Measurements from ENCODE around the gene GRIN1.

GRIN1 gene

DNA sequence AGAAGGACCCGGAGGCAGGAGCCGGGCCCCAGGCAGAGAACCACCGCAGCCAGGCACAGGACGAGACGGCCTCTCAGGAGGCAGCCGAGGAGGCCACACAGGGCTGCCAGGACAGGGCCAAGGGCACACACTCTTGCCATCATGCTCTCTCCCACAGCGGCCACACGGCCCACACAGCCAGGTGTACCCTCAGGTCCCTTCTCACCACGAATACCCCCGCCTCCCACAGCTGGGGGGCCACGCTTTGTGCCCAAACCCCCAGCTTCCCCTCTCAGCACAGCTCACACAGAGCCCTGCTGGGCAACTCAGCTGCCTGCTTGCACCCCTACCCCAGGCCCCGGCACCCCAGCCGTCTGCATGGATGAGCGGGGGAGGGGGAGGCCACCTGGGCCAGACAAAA lies 54.8 kb downstream of the GRIN1 start:
- DNase-seq (ENCODE audit: low read depth in 2 of 2): no peak

DNA sequence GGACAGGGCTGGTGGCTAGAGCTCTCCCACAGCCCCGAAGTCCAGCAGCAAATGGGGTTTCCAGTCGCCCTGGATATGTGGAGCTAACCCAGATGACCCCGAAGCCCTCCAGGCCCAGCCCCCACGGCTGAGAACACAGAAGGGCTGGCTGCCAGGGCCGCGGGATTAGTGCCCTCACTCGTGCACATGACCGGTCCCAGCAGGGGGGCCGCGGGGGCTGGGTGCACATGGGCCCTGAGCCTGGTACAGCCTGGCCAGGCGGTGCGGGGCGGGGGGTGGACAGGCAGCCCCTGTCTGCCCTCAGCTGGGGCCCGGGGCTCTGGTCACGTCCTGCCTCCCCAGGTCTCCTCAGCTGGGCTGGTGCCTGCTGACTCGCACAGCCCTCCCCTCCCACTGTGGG lies 55.4 kb downstream of the GRIN1 start:
- no peak for DNase-seq (ENCODE audit: low read depth in 2 of 2)

DNA sequence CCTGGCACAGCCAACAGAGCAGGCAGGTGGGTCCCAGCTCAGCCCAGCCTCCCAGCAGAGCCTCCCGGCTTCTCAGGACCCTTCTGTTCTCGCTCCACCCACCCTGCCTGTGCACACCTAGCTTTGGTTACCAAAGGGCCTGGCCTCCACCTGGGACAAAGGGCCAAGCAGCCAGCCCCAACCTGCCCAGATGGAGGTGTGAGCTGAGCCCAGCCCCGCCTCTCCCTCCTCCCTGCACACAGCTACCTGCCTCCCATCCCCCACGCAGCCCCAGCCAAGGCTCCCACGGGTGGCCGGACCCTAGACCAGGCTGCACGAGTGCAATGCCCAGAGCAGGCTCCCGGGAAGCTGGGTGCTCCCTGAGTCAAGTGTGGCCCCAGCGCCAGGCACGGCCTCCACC lies 56.0 kb downstream of the GRIN1 start:
- no peak for DNase-seq (ENCODE audit: low read depth in 2 of 2)

DNA sequence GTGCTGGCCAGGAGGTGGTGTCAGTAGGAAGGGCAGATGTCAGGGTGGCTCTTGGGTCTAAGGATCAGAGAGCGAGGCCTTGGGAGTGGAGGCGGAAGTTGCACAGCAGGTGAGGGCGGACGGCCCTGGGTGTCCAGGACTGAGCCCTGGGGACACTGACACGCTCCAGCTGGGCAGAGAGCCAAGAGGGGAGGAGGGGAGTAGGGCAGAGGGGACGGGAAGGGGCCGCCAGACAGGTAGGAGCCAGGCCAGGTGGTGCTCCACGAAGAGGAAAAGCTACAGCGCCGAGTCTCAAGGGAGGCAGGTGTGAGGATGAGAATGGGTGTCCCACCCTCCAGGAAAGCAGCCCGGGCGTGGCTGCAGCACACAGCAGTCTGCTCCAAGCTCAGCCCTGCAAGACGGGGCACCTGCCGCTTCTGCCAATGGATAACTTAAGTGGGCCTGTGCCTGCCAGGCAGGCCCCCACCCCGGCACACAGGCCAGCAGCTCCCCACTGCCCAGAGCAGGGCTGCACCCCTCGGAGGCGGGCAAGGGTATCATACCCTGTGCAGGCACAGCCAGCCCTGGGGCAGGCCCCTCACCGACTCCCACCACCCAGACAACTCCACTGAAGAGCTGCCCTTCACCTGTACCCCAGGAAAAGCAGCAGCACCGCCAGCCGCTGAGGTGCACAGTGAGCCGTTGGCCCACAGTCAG lies 56.7 kb downstream of the GRIN1 start:
- no peak for DNase-seq (ENCODE audit: low read depth in 2 of 2)

DNA sequence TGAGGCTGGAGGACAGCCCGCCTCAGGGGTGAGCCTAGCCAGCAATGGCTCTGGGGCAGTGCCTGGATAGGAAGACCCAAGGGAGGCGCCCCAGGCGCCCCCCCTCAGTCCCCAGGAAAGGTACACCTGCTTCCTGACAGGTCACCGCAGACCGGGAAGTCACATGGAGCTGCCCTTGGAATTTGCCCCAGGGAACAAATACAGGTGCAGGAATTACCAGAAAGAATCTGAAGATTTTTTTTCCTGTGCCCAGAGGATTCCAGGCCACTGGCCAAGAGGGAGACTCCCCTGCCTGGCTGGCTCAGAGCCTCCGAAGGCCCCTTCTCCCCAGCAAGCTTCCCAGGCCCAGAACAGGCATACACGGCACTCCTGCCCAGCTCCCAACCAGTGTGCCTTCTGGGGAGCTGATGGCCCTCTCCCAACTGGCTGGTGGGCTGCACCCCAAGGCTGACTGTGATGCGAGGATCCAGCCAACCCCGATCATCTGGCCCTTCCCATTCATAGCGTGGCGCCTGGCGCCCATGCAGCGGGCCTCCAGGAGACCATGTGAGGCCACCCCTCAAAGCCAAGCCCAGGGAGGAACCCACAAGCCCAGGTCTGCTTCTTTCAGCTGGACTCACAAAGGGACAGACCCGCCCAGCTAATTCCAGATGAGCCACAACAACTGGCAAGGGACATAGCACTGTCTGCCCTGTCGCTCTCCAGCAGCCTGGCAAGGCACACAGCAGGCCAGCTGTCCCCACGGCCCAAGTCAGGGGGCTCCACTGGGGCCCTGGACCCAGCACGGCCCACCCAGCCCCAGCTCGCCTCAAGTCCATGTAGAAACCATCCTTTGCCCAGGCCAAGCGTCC lies 59.3 kb downstream of the GRIN1 start:
- DNase-seq (ENCODE audit: low read depth in 2 of 2): no peak

DNA sequence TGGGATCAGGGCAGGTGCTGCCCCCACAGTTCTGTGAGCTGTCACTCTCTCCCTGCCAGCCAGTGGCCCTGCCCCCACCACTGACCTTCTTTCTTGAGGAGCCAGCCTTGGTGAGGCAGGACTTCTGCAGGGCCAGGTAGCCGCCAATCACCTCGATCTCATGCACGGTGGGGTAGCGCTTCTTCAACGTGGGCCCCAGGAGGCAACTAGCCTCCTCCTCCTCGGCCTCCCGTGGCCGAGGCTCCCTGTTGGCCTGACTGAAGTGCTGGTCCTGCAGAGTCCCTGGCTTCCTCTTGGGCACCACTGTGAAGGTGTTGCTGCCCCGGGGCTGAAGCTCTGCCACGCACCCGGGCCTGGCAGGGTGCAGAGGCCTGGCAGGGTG lies 59.9 kb downstream of the GRIN1 start:
- no peak for DNase-seq (ENCODE audit: low read depth in 2 of 2)

DNA sequence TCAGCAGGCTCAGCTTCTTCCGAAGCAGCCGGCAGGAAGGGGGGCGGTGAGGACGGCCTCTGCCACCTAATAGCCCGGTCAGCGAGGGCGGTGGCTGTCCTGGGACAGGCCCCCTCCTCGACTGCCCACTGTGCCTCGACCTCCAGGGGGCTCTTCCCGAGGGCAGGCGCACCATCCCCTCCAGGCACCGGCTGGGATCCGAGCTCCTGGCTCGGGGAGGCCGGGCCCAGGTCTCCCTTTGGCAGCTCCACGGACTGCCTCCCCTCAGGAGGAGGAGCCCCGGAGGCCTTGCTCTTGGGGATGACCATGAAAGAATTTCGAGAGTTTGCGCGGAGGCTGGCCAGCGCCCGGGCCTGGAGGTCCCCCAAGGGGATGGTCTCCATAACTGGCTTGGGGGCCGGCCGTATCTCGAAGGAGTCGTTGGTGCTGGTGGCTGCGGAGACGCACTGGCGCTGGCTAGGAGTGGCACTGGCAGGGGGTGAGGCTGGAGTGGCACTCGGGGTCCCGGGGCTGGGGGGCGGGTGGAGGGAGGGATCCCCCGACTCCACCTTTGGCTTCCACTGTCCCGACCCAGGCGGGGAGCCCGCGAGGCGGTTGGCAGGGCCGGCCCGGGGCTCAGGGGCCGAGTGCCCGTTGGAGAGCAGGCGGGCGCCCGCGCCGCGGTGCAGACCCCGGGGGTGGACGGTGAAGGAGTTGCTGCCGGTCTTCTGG lies 60.6 kb downstream of the GRIN1 start:
- DNase-seq (ENCODE audit: low read depth in 2 of 2): no peak

DNA sequence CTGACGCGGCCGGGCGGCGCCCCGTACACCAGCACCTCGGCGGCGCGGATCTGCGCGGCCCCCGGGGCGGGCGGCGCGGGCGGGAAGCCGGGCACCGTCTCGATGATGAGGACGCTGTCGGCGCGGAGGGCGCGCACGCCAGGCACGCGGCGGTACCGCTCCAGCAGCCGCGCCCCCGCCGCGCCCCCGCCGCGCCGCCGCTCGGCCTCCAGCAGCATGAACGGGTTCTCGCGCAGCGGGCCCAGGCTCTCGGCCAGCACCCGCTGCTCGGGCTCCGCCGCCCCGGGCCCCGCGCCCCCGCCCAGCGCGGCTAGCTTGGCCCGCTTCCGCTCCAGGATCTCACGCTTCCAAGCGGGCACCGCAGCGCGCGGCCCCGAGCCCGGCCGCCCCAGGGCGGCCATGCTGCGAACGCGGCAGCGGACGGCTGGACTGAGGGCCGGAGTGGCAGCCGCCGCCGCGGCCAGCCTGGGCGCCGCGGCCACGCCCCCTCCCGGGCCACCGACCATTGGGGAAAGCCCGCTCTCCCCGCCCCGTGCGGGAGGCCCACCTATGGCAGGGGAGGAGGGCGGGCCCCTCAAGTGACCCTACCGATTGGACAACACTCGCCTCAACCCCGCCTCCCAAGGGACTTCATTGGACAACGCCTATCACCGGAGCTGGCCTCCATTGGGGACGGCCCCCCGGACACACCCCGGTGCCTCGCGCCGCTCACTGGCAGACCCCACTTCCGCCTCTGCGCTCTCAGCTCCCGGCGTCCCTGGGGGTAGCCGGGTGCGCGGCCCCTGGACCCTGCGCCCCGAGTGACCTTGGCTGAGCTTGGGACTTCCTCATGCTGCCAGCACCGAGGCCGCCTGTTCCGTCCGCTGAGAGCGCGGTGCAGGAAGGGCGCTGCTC lies 61.6 kb downstream of the GRIN1 start, which contains the start of gene TPRN:
TPRN (minus strand) TSS at position 431 of the 894 bp plus-strand sequence; CDS start at position 401, 30 bp downstream.
- DNase-seq (ENCODE audit: low read depth in 2 of 2): peak; percentile 99

DNA sequence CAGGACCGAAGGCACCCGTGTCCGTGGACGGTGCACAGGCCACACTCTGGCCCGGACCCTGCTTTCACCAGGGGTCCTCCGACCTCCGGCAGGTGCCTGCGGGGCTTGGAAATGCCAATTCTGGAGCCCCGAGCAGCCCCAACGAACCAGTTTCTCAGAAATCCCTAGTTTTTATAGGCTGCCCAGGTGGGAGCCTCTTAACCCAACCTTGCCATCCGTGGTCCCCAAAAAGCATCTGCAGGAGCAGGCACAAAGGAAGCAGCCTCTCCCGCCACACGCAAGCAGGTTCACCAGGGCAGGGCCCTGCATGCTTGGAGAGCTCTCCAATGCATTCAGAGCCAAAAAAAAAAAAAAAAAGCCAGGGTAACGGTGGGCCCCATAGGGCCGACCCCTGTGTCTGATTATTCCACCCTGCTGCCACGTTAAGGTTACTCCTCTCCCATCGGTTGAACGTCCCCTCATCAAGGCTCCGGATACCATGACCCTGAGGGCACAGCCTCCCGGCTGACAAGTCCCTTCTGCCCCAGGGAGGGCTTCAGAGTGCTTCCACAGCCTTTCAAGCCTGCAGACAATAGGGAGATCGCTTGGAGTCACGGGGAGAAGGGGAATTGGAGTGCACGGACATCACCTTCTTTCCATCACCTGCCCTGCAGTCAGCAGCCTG lies 62.4 kb downstream of the GRIN1 start:
- DNase-seq (ENCODE audit: low read depth in 2 of 2): no peak

DNA sequence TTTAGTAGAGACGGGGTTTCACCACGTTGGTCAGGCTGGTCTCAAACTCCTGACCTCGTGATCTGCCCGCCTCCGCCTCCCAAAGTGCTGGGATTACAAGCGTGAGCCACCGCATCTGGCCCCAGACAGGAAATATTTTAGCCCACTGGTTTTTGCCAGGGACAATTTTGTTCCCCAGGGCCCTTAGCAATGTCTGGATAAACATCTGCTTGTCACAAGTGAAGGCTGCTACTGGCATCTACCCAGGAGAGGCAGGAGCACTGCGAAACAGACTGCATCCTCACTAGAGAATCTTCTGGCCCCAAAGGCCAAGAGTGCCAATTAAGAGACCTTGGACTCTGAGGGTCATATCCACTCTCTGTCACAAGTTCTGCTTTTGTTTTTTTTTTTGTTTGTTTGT lies 64.0 kb downstream of the GRIN1 start:
- no peak for DNase-seq (ENCODE audit: low read depth in 2 of 2)

DNA sequence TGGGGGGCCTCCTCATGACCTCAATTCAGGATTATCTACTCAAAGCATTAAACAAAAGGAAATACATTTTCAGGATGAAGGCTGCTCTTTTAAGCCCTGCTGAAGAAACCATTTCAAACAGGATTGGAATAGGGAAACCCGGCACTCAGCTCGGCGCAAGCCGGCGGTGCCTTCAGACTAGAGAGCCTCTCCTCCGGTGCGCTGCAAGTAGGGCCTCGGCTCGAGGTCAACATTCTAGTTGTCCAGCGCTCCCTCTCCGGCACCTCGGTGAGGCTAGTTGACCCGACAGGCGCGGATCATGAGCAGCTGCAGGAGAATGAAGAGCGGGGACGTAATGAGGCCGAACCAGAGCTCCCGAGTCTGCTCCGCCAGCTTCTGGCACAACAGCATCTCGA lies 65.8 kb downstream of the GRIN1 start:
- no peak for DNase-seq (ENCODE audit: low read depth in 2 of 2)

DNA sequence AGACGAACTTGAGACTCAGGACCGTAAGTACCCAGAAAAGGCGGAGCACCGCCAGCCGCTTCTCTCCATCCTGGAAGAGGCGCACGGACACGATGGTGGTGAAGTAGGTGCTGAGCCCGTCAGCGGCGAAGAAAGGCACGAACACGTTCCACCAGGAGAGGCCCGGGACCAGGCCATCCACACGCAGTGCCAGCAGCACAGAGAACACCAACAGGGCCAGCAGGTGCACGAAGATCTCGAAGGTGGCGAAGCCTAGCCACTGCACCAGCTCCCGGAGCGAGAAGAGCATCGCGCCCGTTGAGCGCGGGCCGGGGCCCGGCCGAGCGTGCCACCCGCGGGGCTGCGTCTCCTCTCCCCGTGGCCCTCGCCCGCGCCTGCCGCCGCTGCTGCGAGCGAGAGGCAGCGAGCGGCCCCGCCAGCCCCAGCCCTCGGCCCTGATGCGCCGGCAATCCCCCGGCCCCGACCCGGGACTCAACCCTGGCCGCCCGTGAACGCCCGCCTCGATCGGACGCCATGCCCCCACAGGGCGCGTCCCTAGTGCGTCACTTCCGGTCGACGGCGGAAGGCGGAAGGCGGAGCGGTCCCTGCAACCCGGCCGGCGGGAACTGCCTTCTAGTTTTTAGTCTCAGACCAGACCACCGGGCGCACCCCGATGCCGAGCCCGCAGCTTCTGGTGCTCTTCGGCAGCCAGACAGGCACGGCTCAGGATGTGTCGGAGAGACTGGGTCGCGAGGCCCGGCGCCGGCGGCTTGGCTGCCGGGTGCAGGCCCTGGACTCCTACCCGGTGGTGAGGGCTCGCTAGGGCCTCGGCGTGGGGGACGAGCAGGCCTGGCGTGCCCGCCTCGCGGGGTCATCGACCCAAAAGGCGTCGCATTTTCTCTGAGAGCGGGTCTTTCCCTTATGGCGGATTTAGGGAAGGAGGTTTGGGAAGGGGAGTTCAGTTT lies 66.4 kb downstream of the GRIN1 start, which contains the start of the genes NDOR1 and TMEM203:
NDOR1 (plus strand) TSS at position 575 of the 944 bp plus-strand sequence; CDS start at position 653, 78 bp downstream.
TMEM203 (minus strand) TSS at position 523 of the 944 bp plus-strand sequence; CDS start at position 289, 234 bp downstream.
- peak; percentile 57 to 58 for DNase-seq (ENCODE audit: low read depth in 2 of 2)

DNA sequence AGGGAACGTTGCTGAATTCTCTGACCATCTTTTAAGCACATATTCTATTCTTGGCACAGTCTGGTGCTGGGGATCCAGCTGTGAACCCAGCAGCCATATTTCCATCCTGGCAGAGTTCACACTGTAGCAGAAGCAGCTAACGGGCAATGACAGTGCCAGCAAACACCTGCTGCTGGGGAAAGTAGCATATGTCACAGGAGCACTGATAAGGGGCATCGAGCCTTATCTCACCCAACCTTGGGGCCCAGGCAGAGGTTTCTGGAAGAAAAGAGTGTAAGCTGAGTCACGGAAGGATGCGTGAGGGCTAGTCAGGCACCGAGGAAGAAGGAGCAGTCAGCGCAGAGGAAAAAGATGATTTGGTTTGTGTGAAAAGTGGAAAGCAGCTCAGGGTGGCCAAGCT lies 67.6 kb downstream of the GRIN1 start:
- no peak for DNase-seq (ENCODE audit: low read depth in 2 of 2)

DNA sequence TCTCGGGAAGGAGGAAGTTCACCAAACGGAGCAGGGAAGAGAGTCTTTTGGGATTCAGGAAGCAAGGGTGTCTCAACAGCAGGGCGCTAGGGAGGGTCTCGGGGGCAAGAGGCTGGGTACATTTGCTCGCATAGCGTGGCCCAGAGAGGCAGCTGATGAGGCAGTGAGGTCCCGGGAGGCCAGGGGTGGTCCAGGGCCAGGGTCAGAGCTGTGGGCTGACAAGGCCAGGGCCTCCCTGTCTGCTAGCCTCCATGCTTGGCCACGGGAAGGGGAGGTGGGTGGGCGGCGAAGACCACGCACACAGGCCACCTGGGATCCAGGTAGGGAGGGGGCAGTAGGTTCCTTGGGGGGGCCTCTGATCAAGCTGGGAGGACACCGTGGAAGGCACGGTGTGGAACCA lies 72.6 kb downstream of the GRIN1 start:
- DNase-seq (ENCODE audit: low read depth in 2 of 2): no peak

DNA sequence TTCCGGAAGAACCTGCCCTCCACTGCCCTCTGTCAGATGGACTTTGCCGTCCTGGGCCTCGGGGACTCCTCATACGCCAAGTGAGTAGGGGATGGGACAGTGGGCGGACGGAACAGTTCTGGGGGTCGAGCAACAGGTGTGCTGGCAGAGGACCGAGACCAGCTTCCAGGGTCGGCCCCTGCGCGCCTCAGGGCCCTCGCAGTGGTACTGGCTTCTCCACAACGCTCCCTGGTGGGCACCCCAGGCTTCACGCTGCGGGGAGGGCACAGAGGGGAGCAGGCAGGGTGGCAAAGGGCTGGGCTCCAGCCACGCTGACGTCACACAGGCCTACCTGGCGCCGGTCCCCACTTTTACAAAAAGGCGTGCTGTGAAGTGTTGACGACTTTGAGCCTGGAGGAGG lies 73.6 kb downstream of the GRIN1 start:
- no peak for DNase-seq (ENCODE audit: low read depth in 2 of 2)

DNA sequence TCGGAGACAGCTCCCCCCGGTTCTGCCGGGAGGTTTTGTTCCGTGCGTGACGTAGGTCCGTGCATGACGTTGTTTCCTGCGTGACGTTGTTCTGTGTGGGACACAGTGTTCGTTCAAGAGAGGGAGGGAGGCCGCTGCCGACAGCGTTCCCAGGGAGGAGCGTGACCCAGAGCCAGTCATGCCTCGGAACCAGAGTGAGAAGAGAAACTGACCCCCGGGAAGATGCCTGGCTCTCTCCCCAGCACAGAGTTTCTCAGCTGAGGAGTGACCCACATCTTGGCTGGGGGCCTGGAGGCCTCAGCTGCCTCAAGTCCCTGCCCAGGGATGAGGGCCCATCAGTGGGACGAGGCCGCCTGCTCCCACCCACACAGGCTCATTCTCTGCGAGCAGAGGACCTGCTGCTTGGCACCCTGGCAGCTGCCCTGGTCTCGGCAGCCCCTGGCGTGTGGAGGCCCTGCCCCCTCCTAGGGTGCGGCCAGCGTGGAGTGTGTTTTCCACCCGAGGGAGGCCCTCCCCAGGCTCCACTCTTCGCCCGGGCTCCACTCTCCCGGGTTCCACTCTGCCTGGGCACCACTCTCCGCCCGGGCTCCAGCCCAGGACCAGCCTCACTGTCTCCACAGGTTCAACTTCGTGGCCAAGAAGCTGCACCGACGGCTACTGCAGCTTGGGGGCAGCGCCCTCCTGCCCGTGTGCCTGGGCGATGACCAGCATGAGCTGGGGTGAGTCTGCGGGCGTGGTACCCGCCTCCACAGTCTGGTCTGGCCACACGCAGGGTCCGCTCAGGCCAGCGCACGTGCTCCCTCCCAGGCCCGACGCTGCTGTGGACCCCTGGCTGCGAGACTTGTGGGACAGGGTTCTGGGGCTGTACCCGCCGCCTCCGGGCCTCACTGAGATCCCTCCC lies 74.5 kb downstream of the GRIN1 start:
- no peak for DNase-seq (ENCODE audit: low read depth in 2 of 2)

DNA sequence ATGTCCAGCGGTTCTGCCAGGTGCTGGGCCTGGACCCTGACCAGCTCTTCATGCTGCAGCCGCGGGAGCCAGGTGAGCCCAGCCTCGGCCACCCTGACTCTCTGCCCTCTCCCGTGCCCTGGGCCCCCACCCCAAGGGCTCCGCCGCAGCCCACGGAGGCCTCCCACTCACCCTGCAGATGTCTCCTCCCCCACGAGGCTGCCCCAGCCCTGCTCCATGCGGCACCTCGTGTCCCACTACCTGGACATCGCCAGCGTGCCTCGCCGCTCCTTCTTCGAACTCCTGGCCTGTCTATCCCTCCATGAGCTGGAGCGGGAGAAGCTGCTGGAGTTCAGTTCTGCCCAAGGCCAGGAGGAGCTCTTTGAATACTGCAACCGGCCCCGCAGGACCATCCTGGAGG lies 75.7 kb downstream of the GRIN1 start:
- DNase-seq (ENCODE audit: low read depth in 2 of 2): no peak

DNA sequence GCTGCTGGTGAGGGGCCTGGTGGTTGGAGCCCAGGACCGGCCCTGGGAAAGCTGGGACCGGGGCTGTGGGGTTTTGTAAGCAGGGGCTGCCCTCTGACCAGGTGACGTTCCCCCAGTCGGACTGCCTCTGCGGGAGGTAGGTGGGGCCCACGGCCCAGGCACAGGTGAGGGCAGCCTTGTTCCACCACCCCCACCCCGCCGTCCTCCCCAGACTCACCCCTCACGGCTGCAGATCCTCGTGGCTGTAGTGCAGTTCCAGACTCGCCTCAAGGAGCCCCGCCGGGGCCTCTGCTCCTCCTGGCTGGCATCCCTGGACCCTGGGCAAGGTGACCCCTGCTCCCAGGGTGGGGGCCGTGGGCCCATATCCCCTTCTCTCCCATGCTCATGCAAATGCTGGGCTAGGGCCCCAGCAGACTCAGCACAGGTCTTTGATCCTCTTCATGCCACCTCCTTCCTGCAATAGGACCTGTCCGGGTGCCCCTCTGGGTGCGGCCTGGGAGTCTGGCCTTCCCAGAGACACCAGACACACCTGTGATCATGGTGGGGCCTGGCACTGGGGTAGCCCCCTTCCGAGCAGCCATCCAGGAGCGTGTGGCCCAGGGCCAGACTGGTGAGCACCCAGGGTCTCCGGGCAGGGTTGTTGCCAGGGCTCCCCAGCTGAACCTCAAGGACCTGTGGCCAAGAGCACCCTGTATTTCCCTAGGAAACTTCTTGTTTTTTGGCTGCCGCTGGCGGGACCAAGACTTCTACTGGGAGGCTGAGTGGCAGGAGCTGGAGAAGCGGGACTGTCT lies 76.4 kb downstream of the GRIN1 start:
- no peak for DNase-seq (ENCODE audit: low read depth in 2 of 2)
